Esophagus squamous epithelium (tissue), 5 donors: ENCODE data around the gene CHTOP. TPM values are rescaled to one million over a fixed set of nuclear protein-coding genes. Genes with fewer than 3 reads are reported as not detected.
"Not testable (repeated sequence)": the region's sequence is repeated elsewhere in the genome, so short reads cannot be mapped to it uniquely, and the experiment has no call there.

ENCODE experiments used
- DNase-seq: peaks from one replicate; lab custom pipeline; 2025; lab: John Stamatoyannopoulos, UW
- H3K27ac ChIP-seq, 4 donors: fragments of 200-600 bp; sonication (generic); one replicate each; pipeline ENCODE4 v1.5.1; 2016 to 2019; ENCODE audit warnings: mild to moderate bottlenecking in 1 of 4
- H3K27me3 ChIP-seq, 4 donors: fragments of 200-600 bp; sonication (generic); 1 replicate in 3 of 4; 2 replicates in 1 of 4; pipeline versions ENCODE4 v1.5.1 to v1.6.0; 2017 to 2021; ENCODE audit warnings: antibody characterized with exemption in 1 of 4
- H3K36me3 ChIP-seq, 3 donors: fragments of 200-600 bp; sonication (generic); one replicate each; pipeline ENCODE4 v1.5.1; 2016 to 2019
- H3K4me1 ChIP-seq, 3 donors: fragments of 200-600 bp; sonication (generic); one replicate each; pipeline ENCODE4 v1.5.1; 2017 to 2019
- H3K4me3 ChIP-seq, 4 donors: fragments of 200-600 bp; sonication (generic); 1 replicate in 3 of 4; 2 replicates in 1 of 4; pipeline ENCODE4 v1.5.1; 2016 to 2019; ENCODE audit warnings: mild to moderate bottlenecking in 2 of 4, moderate library complexity in 1 of 4
- H3K9me3 ChIP-seq, 3 donors: fragments of 200-600 bp; sonication (generic); one replicate each; pipeline ENCODE4 v1.5.1; 2016 to 2019
- CTCF ChIP-seq, 6 experiments: fragments of 450-650 bp in 4 of 6; fragments of 200-600 bp in 2 of 6; sonication (generic) in 2 of 6; IDR thresholded peaks; one replicate each; pipeline ENCODE4 v1.5.1; 2016 to 2019; ENCODE audit warnings: antibody characterized with exemption in 6 of 6, mild to moderate bottlenecking in 4 of 6, moderate library complexity in 4 of 6
- POLR2A ChIP-seq, 4 donors: fragments of 450-650 bp; IDR thresholded peaks; one replicate each; pipeline ENCODE4 v1.6.1; 2017; ENCODE audit warnings: antibody characterized with exemption in 4 of 4, mild to moderate bottlenecking in 4 of 4, moderate library complexity in 3 of 4
- WGBS, 2 donors: methylation state at CpG; one replicate each; pipeline ENCODE4 v1.1.5; 2018; 5-methylcytosine and 5-hydroxymethylcytosine counted together
- intact Hi-C: fragments of 100-400 bp; cut with DNase I; formaldehyde crosslinking; loops from one replicate; pipeline ENCODE4 v1.15.0; 2022
- total RNA-seq, 4 donors: library from RNA; depleted of rRNA; stranded (reverse); fragments of >200 nt; gene quantifications; one replicate each; pipeline ENCODE4 v1.1.0, GENCODE V29; 2016
- donor health status: DM: yes; HTN: yes; CAD: no.

CHTOP gene
- 10 to 100 TPM; 35.0 to 58.9 (median 47.3) TPM for total RNA-seq

- Histone ChIP-seq H3K4me3 (peak within 1 kb of the TSS; percentile 81 to 90 (median 84)), H3K9me3 (no peaks in the 10 kb centered on the region), H3K4me1 (peaks cover 19 to 59% (median 33%) of the 10 kb centered on the region in 3 donors), H3K36me3 (peaks cover 2 to 36% (median 20%) of the 10 kb centered on the region in 3 donors), H3K27ac (peak within 1 kb of the TSS; percentile 99 to 100 (median 100)), H3K27me3 (no peaks in the 10 kb centered on the region)
- peak in 3 of 4 donors; percentile 12 to 76 (median 75) for TF ChIP-seq POLR2A (IDR thresholded peaks at IDR 0.05)
- TF ChIP-seq CTCF (IDR thresholded peaks at IDR 0.05) = peak in 2 of 6 experiments; percentile 23 to 44
- WGBS, 2 donors = 0 to 3% methylated on average over 25 to 31 of the region's 65 CpGs
- DNase-seq = peak; percentile 90
- intact Hi-C loops = no loop called here
Measured at GRCh38 chr1:153633754-153634665, at the start of gene CHTOP. Gene CHTOP (plus strand): TSS chr1:153634066. CDS start chr1:153636589, 2,523 bp downstream.

- WGBS, 2 donors = 80 to 82% methylated on average over 1 of the region's 1 CpG
- no peaks in the 10 kb centered on the region for H3K27me3 ChIP-seq
- no peak for DNase-seq
- H3K9me3 ChIP-seq = no peaks in the 10 kb centered on the region
- intact Hi-C loops = no loop called here
- H3K27ac ChIP-seq = no peak overlapping the region
- no peaks in the 10 kb centered on the region for H3K4me1 ChIP-seq
- TF ChIP-seq POLR2A (IDR thresholded peaks at IDR 0.05) (no peak), CTCF (IDR thresholded peaks at IDR 0.05) (no peak)
- H3K36me3 ChIP-seq = no peaks in the 10 kb centered on the region
- H3K4me3 ChIP-seq = no peak overlapping the region
Measured at GRCh38 chr1:153585006-153585405, 48.9 kb upstream of the CHTOP start.

GRCh38 chr1:153586347-153586746 is 47.5 kb upstream of the CHTOP start:
- Histone ChIP-seq H3K27ac (no peak overlapping the region), H3K36me3 (no peaks in the 10 kb centered on the region), H3K4me1 (no peaks in the 10 kb centered on the region), H3K27me3 (no peaks in the 10 kb centered on the region), H3K9me3 (no peaks in the 10 kb centered on the region), H3K4me3 (no peak overlapping the region)
- no peak for TF ChIP-seq POLR2A (IDR thresholded peaks at IDR 0.05)
- no peak for TF ChIP-seq CTCF (IDR thresholded peaks at IDR 0.05)
- 45 to 55% methylated on average over 1 of the region's 1 CpG for WGBS, 2 donors
- DNase-seq = no peak
- intact Hi-C loops = no loop called here

- intact Hi-C loops = no loop called here
- H3K36me3 ChIP-seq = no peaks in the 10 kb centered on the region
- no peak for DNase-seq
- no peak overlapping the region for H3K27ac ChIP-seq
- H3K4me1 ChIP-seq = no peaks in the 10 kb centered on the region
- H3K9me3 ChIP-seq = no peaks in the 10 kb centered on the region
- TF ChIP-seq CTCF (IDR thresholded peaks at IDR 0.05) (no peak), POLR2A (IDR thresholded peaks at IDR 0.05) (no peak)
- H3K4me3 ChIP-seq = no peak overlapping the region
- 76 to 82% methylated on average over 5 of the region's 5 CpGs for WGBS, 2 donors
- no peaks in the 10 kb centered on the region for H3K27me3 ChIP-seq
Measured at GRCh38 chr1:153587314-153587713, 46.6 kb upstream of the CHTOP start.

- H3K4me3 ChIP-seq, H3K4me1 ChIP-seq, DNase-seq, intact Hi-C loops, H3K9me3 ChIP-seq, H3K36me3 ChIP-seq, H3K27ac ChIP-seq, H3K27me3 ChIP-seq: not testable (repeated sequence)
- 85 to 87% methylated on average over 9 to 10 of the region's 10 CpGs for WGBS, 2 donors
Measured at GRCh38 chr1:153588033-153588432, 45.8 kb upstream of the CHTOP start.
